A673 (cell line): ENCODE data around the gene VAMP2. TPM values are rescaled to one million over a fixed set of nuclear protein-coding genes. Genes with fewer than 3 reads are reported as not detected.
"Not testable (repeated sequence)": the region's sequence is repeated elsewhere in the genome, so short reads cannot be mapped to it uniquely, and the experiment has no call there.

Source experiments
- BruUV-seq: library from RNA; stranded (reverse); fragments of 400-500 nt; replicated peaks from 2 replicates; lab custom pipeline; 2021; lab: Mats Ljungman, UMichigan
- CTCF ChIA-PET: fragments of 300-600 bp; sonication (Branson Sonifier 250); formaldehyde crosslinking; loops from one replicate; lab custom pipeline; 2022; ENCODE audit warnings: antibody characterized with exemption; lab: Charles Lee
- POLR2A ChIA-PET: fragments of 300-600 bp; sonication (Branson Sonifier 250); formaldehyde crosslinking; loops from one replicate; lab custom pipeline; 2022; ENCODE audit warnings: antibody characterized with exemption; ENCODE audit not compliant: low non-redundant PET; lab: Charles Lee
- DNase-seq: peaks from one replicate; pipeline ENCODE4 v3.0.0-alpha.2; 2015; ENCODE audit warnings: low spot score
- H3K27ac ChIP-seq: fragments of 200-600 bp; sonication (generic); 2 replicates; pipeline ENCODE4 v1.5.1; 2016; ENCODE audit warnings: mixed run types, low read depth, mild to moderate bottlenecking, mixed read lengths, antibody characterized with exemption, low read length; ENCODE audit not compliant: poor library complexity, severe bottlenecking
- H3K27me3 ChIP-seq: fragments of 200-600 bp; sonication (generic); replicated peaks from 2 replicates; pipeline ENCODE4 v1.6.1; 2017; ENCODE audit warnings: mixed run types, low read depth, mild to moderate bottlenecking, mixed read lengths, antibody characterized with exemption, low read length; ENCODE audit not compliant: insufficient read depth, poor library complexity
- H3K36me3 ChIP-seq: fragments of 200-600 bp; sonication (generic); 2 replicates; pipeline ENCODE4 v1.6.1; 2016; ENCODE audit warnings: mixed run types, mild to moderate bottlenecking, mixed read lengths, antibody characterized with exemption, low read length; ENCODE audit not compliant: insufficient read depth, poor library complexity, severe bottlenecking
- H3K4me1 ChIP-seq: fragments of 200-600 bp; sonication (generic); 2 replicates; pipeline ENCODE4 v1.6.1; 2017; ENCODE audit warnings: mixed run types, mild to moderate bottlenecking, mixed read lengths, antibody characterized with exemption, low read length; ENCODE audit not compliant: insufficient read depth, poor library complexity, severe bottlenecking
- H3K4me3 ChIP-seq: fragments of 200-600 bp; sonication (generic); 2 replicates; pipeline ENCODE4 v1.5.1; 2016; ENCODE audit warnings: low read depth, mixed run types, mild to moderate bottlenecking, mixed read lengths, low read length; ENCODE audit not compliant: poor library complexity, severe bottlenecking
- H3K9me3 ChIP-seq: fragments of 200-600 bp; sonication (generic); 2 replicates; pipeline ENCODE4 v1.6.1; 2016; ENCODE audit warnings: mixed run types, low read depth, mild to moderate bottlenecking, mixed read lengths, antibody characterized with exemption, low read length; ENCODE audit not compliant: poor library complexity, severe bottlenecking
- EZH2 ChIP-seq: fragments of 200-600 bp; sonication (generic); IDR thresholded peaks from 2 replicates; pipeline ENCODE4 v1.6.1; 2017; ENCODE audit warnings: borderline replicate concordance, low read depth, mild to moderate bottlenecking, mixed read lengths, antibody characterized with exemption, low read length; ENCODE audit not compliant: poor library complexity, severe bottlenecking
- intact Hi-C: fragments of 100-400 bp; cut with micrococcal nuclease; formaldehyde crosslinking; loops from one replicate; pipeline ENCODE4 v1.10.0; 2022; ENCODE audit not compliant: unreplicated experiment
- total RNA-seq: library from RNA; stranded (reverse); gene quantifications from 2 replicates; pipeline ENCODE4 v1.2.3, GENCODE V29; 2021
- TF ChIP-seq, protein P1 (sequence below): fragments of 300-800, 200-600 bp; sonication (generic); conservative IDR thresholded peaks from 2 replicates; pipeline ENCODE4 v1.5.1; 2017; ENCODE audit warnings: low read depth, mild to moderate bottlenecking, antibody characterized with exemption, low read length, moderate library complexity, mixed read lengths

Gene VAMP2
- total RNA-seq, 1 experiment from 2014 or later = 41.3 TPM

DNA sequence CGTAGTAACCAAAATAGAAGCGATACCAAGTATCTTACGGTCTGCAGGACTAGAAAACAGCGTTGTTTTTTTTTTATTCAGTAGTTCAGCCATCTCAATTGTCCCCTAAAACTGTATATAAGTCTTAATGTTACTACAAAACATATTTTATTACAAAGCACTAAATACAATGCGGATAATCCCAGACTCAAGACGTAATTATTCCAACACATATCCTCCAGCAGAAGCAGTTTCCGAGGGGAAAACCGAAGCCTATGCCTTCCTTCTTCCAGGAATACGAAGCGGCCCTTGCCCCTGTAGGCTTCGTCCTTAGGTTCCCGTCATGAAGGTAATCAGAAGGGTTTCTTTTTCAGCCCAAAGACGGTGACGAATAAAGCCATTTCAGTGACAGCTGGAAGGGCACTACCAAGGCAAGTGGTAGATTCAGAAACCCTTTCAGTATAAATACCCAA, 11.1 kb upstream of the VAMP2 start:
- intact Hi-C loops = loop anchor here (1.0 kb wide), 1 partner anchor 20 kb away; no protein-coding TSS in a partner anchor
- CTCF ChIA-PET = interaction anchor here (1.0 kb wide), 2 partner anchors 15 to 55 kb away, joined by 3 to 4 read pairs; no protein-coding TSS in a partner anchor
- no peak for TF ChIP-seq EZH2
- TF ChIP-seq, protein P1, sequence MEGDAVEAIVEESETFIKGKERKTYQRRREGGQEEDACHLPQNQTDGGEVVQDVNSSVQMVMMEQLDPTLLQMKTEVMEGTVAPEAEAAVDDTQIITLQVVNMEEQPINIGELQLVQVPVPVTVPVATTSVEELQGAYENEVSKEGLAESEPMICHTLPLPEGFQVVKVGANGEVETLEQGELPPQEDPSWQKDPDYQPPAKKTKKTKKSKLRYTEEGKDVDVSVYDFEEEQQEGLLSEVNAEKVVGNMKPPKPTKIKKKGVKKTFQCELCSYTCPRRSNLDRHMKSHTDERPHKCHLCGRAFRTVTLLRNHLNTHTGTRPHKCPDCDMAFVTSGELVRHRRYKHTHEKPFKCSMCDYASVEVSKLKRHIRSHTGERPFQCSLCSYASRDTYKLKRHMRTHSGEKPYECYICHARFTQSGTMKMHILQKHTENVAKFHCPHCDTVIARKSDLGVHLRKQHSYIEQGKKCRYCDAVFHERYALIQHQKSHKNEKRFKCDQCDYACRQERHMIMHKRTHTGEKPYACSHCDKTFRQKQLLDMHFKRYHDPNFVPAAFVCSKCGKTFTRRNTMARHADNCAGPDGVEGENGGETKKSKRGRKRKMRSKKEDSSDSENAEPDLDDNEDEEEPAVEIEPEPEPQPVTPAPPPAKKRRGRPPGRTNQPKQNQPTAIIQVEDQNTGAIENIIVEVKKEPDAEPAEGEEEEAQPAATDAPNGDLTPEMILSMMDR = no peak
- no peak for DNase-seq
- Histone ChIP-seq H3K4me1 (peaks cover 18% of the 10 kb centered on the region), H3K36me3 (no peaks in the 10 kb centered on the region), H3K4me3 (peak overlapping the region; percentile 44), H3K27me3 (no peaks in the 10 kb centered on the region), H3K27ac (peak overlapping the region; percentile 98), H3K9me3 (no peaks in the 10 kb centered on the region)
- no TSS peak for BruUV-seq
- POLR2A ChIA-PET = interaction anchor here (0.6 to 1.2 kb wide), 4 partner anchors 10 to 619 kb away, joined by 3 to 12 read pairs (median 4); no protein-coding TSS in a partner anchor

DNA sequence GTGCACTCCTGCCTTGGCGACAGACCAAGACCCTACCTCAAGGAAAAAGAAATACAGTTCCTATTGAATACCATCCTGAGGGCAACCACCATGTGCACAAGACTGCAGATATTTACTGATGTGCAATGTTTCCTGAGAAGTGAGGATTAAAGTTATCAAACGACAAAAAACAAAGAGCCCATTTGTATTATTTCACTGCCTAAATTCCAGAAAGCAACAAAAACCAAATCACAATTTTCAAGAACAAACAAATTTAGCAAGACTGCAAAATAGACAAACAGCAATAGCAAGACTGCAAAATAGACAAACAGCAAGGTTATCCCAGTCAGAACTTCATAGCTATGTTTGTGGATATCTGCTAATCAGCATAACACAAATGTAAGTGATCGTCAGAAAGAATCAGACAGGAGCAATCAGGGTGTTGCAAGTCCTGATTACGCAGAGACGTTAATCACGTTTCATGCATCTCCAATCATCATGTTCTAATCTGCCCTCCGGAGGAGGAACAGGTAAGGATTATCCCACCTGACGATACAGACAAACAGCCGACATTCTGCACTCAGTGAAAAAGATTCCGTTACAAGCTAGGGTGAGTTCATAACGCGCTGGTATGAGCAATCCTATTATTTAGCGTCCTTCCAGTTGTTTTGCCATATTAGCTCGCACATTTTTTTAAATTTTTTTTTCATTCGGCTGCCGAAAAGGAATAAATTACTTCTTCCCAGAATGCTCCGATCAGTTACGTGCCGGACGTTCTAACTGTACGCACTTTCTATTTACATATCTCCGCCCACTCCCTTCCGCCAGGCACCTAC, 10.5 kb upstream of the VAMP2 start:
- Histone ChIP-seq H3K4me1 (peaks cover 18% of the 10 kb centered on the region), H3K9me3 (no peaks in the 10 kb centered on the region), H3K27ac (peak overlapping the region; percentile 98), H3K36me3 (no peaks in the 10 kb centered on the region), H3K27me3 (no peaks in the 10 kb centered on the region), H3K4me3 (peak overlapping the region; percentile 44)
- ChIA-PET CTCF (interaction anchor here (1.0 kb wide), 2 partner anchors 15 to 54 kb away, joined by 3 to 4 read pairs; no protein-coding TSS in a partner anchor), POLR2A (interaction anchor here (0.6 to 1.2 kb wide), 10 partner anchors 9 to 619 kb away, joined by 3 to 12 read pairs (median 6); partner anchors contain the start of genes BORCS6 and PER1)
- intact Hi-C loops = loop anchor here (1.0 kb wide), 1 partner anchor 19 kb away; no protein-coding TSS in a partner anchor
- peak; percentile 96 for DNase-seq
- TF ChIP-seq EZH2 = no peak
- TF ChIP-seq, protein P1 = no peak
- TSS peak; percentile 98 for BruUV-seq

DNA sequence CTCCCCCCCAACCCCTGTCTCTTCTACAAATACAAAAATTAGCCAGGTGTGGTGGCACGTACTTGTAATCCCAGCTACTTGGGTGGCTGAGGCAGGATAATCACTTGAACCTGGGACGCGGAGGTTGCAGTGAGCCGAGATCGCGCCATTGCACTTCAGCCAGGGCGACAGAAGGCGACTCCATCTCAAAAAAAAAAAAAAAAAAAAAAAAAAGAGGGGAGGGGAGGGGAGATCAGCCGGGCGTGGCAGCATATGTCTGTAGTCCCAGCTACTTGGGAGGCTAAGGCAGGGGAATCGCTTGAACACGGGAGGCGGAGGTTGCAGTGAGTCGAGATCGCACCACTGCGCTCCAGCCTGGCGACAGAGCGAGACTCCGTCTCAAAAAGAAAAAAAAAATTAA, 7.4 kb upstream of the VAMP2 start:
- POLR2A ChIA-PET, H3K27ac ChIP-seq, H3K36me3 ChIP-seq, DNase-seq, BruUV-seq, H3K9me3 ChIP-seq, CTCF ChIA-PET, H3K27me3 ChIP-seq, intact Hi-C loops, H3K4me3 ChIP-seq: not testable (repeated sequence)
- peaks cover 14% of the 10 kb centered on the region for H3K4me1 ChIP-seq
